ENCODE measurements around the gene ZNF780B.

DNA sequence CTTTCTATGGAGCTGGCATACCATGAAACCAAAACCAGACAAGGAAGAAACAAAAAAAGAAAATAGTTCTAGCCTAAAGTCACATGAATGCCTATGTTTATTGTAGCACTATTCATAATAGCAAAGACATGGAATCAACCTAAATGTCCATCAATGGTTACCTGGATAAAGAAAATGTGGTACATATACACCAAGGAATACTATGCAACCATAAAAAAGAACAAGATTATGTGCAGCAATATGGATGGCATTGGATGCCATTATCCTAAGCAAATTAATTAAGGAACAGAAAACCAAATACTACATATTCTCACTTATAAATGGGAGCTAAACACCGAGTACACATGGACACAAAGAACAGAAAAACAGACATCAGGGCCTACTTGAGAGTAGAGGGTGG lies 24.3 kb upstream of the ZNF780B start:
- TF ChIP-seq, protein P1, sequence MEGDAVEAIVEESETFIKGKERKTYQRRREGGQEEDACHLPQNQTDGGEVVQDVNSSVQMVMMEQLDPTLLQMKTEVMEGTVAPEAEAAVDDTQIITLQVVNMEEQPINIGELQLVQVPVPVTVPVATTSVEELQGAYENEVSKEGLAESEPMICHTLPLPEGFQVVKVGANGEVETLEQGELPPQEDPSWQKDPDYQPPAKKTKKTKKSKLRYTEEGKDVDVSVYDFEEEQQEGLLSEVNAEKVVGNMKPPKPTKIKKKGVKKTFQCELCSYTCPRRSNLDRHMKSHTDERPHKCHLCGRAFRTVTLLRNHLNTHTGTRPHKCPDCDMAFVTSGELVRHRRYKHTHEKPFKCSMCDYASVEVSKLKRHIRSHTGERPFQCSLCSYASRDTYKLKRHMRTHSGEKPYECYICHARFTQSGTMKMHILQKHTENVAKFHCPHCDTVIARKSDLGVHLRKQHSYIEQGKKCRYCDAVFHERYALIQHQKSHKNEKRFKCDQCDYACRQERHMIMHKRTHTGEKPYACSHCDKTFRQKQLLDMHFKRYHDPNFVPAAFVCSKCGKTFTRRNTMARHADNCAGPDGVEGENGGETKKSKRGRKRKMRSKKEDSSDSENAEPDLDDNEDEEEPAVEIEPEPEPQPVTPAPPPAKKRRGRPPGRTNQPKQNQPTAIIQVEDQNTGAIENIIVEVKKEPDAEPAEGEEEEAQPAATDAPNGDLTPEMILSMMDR (IDR thresholded peaks at IDR 0.05; ENCODE audit: extremely low read depth in 1 of 2, insufficient read depth in 1 of 2, low read depth in 1 of 2, low read length in 2 of 2) = no peak
- TF ChIP-seq POLR2A (IDR thresholded peaks at IDR 0.05; ENCODE audit: low read depth, low read length) (no peak), EZH2 (IDR thresholded peaks at IDR 0.05; ENCODE audit: borderline replicate concordance, low read depth, low read length, severe bottlenecking) (no peak)
